Measurements from ENCODE around the gene SLC29A4. TPM values are rescaled to one million over a fixed set of nuclear protein-coding genes. Genes with fewer than 3 reads are reported as not detected.
A peak's percentile ranks its signal among the peaks of the same experiment; 100 is the strongest.

The SLC29A4 gene
- 6.6 to 10.4 TPM (median 9.7 TPM) in 3 replicates for total RNA-seq
- long read RNA-seq, full-length matches to known transcripts, result 26 of 39 reads
- long read RNA-seq, partial matches to known transcripts, result 2 of 39 reads
- long read RNA-seq, other reads (novel, unspliced or antisense), result 11 of 39 reads

- Mint-ChIP-seq H3K9me3 (ENCODE audit: low read depth) (no peaks in the 10 kb centered on the region), H3K36me3 (ENCODE audit: low read depth) (no peaks in the 10 kb centered on the region), H3K4me1 (ENCODE audit: low read depth) (peaks cover 8% of the 10 kb centered on the region), H3K27ac (ENCODE audit: unreplicated experiment) (no peak within 1 kb of the TSS), H3K27me3 (ENCODE audit: low read depth) (peaks cover 2% of the 10 kb centered on the region), H3K4me3 (ENCODE audit: unreplicated experiment) (peak within 1 kb of the TSS; percentile 47)
- TF ChIP-seq CTCF (IDR thresholded peaks at IDR 0.05), result no peak
- DNase-seq (ENCODE audit: low spot score), result no peak
Measured at GRCh38 chr7:5282543-5283316, at the start of gene SLC29A4. SLC29A4 (plus strand) TSS chr7:5282943; CDS start chr7:5287817, 4,874 bp downstream.

- no peak for TF ChIP-seq CTCF (IDR thresholded peaks at IDR 0.05)
- Mint-ChIP-seq H3K36me3 (ENCODE audit: low read depth) (peaks cover 23% of the 10 kb centered on the region), H3K27me3 (ENCODE audit: low read depth) (no peaks in the 10 kb centered on the region), H3K9me3 (ENCODE audit: low read depth) (no peaks in the 10 kb centered on the region), H3K4me3 (ENCODE audit: unreplicated experiment) (no peak overlapping the region), H3K27ac (ENCODE audit: unreplicated experiment) (no peak overlapping the region), H3K4me1 (ENCODE audit: low read depth) (peaks cover 2% of the 10 kb centered on the region)
- DNase-seq (ENCODE audit: low spot score), result no peak
Measured at GRCh38 chr7:5234852-5235831, 47.6 kb upstream of the SLC29A4 start.

- peaks cover 3% of the 10 kb centered on the region for H3K27me3 Mint-ChIP-seq (ENCODE audit: low read depth)
- no peak for TF ChIP-seq CTCF (IDR thresholded peaks at IDR 0.05)
- no peaks in the 10 kb centered on the region for H3K9me3 Mint-ChIP-seq (ENCODE audit: low read depth)
- H3K4me1 Mint-ChIP-seq (ENCODE audit: low read depth), result peaks cover 12% of the 10 kb centered on the region
- peaks cover 8% of the 10 kb centered on the region for H3K36me3 Mint-ChIP-seq (ENCODE audit: low read depth)
- no peak for DNase-seq (ENCODE audit: low spot score)
- H3K27ac Mint-ChIP-seq (ENCODE audit: unreplicated experiment), result no peak overlapping the region
- H3K4me3 Mint-ChIP-seq (ENCODE audit: unreplicated experiment), result no peak overlapping the region
Measured at GRCh38 chr7:5237286-5237685, 45.5 kb upstream of the SLC29A4 start.

GRCh38 chr7:5238500-5238899, 44.2 kb upstream of the SLC29A4 start:
- no peak for DNase-seq (ENCODE audit: low spot score)
- peaks cover 12% of the 10 kb centered on the region for H3K4me1 Mint-ChIP-seq (ENCODE audit: low read depth)
- no peaks in the 10 kb centered on the region for H3K9me3 Mint-ChIP-seq (ENCODE audit: low read depth)
- TF ChIP-seq CTCF (IDR thresholded peaks at IDR 0.05), result no peak
- H3K27ac Mint-ChIP-seq (ENCODE audit: unreplicated experiment), result no peak overlapping the region
- H3K4me3 Mint-ChIP-seq (ENCODE audit: unreplicated experiment), result no peak overlapping the region
- H3K27me3 Mint-ChIP-seq (ENCODE audit: low read depth), result peaks cover 3% of the 10 kb centered on the region
- no peaks in the 10 kb centered on the region for H3K36me3 Mint-ChIP-seq (ENCODE audit: low read depth)

- TF ChIP-seq CTCF (IDR thresholded peaks at IDR 0.05), result no peak
- peaks cover 3% of the 10 kb centered on the region for H3K27me3 Mint-ChIP-seq (ENCODE audit: low read depth)
- no peak for DNase-seq (ENCODE audit: low spot score)
- H3K36me3 Mint-ChIP-seq (ENCODE audit: low read depth), result no peaks in the 10 kb centered on the region
- H3K4me3 Mint-ChIP-seq (ENCODE audit: unreplicated experiment), result no peak overlapping the region
- no peaks in the 10 kb centered on the region for H3K9me3 Mint-ChIP-seq (ENCODE audit: low read depth)
- H3K27ac Mint-ChIP-seq (ENCODE audit: unreplicated experiment), result no peak overlapping the region
- H3K4me1 Mint-ChIP-seq (ENCODE audit: low read depth), result peaks cover 12% of the 10 kb centered on the region
Measured at GRCh38 chr7:5243261-5243660, 39.5 kb upstream of the SLC29A4 start.

Measured in chondrocyte (in vitro differentiated cells).